HG02938 (cell line): ENCODE results near the gene OR6Y1.

ENCODE experiments used
- ATAC-seq: cut with Tn5 transposase; IDR thresholded peaks from one replicate; pipeline ENCODE4 v1.9.1; 2021; ENCODE audit warnings: mild to moderate bottlenecking, moderate library complexity; ENCODE audit not compliant: unreplicated experiment

OR6Y1 gene, protein sequence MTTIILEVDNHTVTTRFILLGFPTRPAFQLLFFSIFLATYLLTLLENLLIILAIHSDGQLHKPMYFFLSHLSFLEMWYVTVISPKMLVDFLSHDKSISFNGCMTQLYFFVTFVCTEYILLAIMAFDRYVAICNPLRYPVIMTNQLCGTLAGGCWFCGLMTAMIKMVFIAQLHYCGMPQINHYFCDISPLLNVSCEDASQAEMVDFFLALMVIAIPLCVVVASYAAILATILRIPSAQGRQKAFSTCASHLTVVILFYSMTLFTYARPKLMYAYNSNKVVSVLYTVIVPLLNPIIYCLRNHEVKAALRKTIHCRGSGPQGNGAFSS

DNA sequence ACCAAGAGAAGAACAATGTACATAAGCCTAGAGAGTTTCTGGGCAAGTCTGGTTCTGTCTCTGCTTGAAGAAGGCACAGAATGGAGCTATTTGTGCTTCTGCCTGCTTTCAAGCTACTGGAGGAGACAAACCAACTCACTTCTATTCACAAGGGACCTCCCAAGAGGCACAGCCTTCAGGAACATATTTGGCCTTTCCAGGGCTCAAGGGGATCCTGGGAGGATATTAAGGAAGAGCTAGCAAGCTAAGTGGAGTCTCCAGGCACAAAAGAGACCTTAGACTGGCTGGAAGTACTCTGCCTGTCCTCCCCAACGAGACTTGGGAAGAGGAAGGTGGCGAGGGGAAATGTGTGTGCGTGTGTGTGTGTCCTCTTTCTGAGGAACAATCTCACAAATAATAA is at the start of gene OR6Y1:
TSS of gene OR6Y1 (minus strand) at position 54 of the 400 bp plus-strand sequence. CDS start 6,300 bp downstream, outside the sequence.
- ATAC-seq, result no peak

DNA sequence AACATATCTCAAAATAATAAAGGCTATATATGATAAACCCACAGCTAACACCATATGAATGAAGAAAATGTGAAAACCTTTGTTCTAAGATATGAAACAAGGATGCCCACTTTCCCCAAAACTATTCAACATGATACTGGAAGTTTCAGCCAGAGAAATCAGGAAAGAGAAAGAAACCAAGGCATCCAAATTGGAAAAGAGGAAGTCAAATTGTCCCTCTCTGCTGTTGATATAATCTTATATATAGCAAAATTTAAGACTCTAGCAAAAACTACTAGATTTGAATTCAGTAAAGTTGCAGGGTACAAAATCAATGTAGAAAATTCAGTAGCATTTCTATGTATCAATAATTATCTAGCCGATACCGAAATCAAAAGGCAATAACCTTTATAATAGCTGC is 46.5 kb upstream of the OR6Y1 start:
- ATAC-seq, result no peak

DNA sequence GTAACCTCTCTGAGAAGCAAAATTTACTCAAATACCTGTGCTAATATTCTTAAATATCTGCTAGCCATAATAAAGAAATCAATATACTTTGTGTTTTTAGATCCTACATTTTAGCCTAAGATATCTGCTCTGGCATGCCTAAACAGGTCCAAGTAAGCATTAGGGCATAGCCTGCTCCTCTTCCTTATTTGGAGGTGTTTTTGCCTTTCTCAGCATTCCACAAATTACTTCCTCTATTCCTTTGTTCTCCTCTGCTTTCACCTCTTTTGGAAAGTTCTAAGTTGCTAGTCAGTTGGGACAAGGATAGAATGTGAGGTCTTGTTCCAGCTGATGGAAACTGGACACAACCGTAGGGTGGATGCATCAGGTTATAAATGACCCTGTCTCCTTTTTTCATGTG is 32.7 kb upstream of the OR6Y1 start:
- no peak for ATAC-seq

DNA sequence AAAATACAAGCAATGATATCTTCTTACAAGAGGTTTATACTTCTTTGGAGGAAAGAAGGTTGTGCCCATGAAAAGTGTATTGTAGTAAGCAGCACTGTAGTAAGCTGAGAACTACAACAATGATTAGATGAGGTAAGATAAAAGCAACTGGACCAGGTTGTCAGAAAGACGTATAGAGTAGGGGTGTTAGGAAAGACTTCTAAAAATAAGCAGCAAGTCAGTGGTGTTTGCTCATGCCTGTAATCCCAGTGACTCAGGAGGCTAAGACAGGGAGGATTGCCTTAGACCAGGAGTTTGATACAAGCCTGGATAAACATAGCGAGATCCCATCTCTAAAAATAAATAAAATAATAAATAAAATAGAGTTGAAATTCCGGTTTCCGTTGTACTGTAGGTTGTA is 29.8 kb upstream of the OR6Y1 start:
- no peak for ATAC-seq

DNA sequence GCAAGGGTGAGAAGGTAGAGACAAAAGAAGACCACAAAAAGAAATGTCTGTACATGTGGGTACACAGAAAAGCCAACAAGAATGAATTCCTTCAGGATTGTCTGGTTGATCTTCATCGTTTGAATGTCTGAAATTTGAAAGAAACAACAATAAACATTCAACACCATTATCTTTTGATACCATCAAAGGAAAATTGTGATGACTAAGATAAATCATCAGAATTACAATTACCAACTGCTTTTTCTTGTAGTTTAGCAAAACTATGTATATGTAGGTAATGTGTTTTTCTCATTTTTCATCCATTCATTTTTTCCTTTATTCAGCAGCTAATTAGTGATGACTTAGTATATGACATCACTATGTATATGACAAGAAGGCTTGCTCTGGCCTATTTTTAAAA is 25.5 kb upstream of the OR6Y1 start, which contains the start of gene OR10X1:
TSS of gene OR10X1 (minus strand) at position 167 of the 400 bp plus-strand sequence. CDS start at position 167, 0 bp downstream.
- no peak for ATAC-seq

DNA sequence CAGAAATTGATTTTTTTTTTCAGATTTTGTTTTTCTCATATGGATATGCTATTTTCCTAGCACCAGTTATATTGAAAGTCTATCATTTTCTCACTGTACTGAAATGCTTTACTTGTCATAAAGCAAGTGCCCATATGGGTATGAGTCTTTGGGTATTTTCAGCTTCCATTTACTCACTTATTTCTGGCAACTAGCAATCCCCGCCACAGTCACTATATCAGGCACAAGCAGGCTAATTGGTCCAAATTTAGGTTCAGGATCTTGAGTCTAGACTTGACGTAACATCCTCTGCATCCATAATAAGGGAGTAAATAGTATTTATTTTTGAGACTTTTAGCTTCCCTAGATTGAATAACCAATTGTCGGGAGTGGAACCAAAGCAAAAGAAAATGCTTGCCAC is 23.4 kb upstream of the OR6Y1 start:
- no peak for ATAC-seq

DNA sequence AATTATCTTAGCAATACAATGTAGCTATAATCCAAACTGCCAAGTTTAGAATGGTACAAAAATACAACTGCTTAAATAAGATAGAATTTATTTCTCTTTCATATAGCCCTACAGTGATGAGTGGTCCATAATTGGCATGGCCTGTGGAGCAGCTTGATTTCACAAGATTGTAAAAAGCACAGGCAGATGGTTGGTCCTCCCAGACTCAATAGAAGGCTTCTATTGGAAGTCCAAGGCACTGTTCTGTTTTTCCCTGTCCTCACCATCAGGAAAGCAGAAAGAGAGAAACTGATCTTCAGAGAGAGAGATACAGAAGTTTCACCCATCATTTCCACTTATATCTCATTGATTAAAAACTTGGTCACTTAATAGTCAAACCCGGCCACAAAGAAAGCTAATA is 18.0 kb upstream of the OR6Y1 start:
- ATAC-seq, result no peak

DNA sequence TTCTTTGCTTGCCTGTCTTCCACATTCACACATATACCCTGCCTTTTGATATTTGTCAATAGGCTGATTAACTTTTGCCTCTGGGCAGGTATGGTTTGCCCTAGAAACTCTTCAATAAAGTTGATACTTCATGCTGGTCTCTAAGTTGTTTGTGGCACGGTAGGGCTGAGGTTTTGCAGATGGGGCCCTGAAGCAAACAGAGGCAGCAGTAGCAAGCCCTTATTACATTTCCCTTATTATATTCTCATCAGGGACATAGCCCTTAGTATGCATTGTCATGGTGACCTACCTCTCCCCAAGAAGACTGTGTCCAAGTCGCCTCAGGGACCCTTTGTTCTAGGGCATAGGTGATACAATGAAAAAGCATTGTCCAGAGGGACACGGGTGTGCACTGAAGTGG is 16.3 kb upstream of the OR6Y1 start, which contains the start of gene OR6P1:
TSS of gene OR6P1 (minus strand) at position 101 of the 400 bp plus-strand sequence. CDS start 6,976 bp downstream, outside the sequence.
- ATAC-seq, result no peak

GRCh38 chr1:158564608-158565007 is 10.4 kb upstream of the OR6Y1 start:
- no peak for ATAC-seq

- ATAC-seq, result no peak
These were observed 9.6 kb upstream of the OR6Y1 start for GRCh38 chr1:158563853-158564252.

DNA sequence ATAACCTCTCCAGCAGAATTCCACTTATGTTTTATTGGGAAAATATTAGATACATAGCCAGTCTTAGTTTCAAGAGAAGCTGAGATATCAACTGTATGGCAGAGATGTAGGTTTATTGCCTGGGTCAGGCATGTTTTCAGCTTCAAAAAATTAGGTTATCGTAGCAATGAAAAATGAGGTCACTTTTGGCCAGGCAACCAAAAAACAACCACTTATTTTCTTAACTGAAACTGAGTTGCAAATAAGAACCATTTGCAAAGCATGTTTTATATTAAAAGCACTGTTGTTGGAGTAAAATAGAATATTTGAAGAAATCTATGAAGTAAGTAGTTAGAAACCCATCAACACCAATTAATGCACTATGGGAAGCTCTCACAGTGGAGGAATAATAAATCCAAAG is 5.5 kb upstream of the OR6Y1 start:
- ATAC-seq, result no peak

- no peak for ATAC-seq
These were observed 1.9 kb downstream of the OR6Y1 start for GRCh38 chr1:158552296-158552695.

- ATAC-seq, result no peak
These were observed 6.7 kb downstream of the OR6Y1 start for GRCh38 chr1:158547533-158547932.

DNA sequence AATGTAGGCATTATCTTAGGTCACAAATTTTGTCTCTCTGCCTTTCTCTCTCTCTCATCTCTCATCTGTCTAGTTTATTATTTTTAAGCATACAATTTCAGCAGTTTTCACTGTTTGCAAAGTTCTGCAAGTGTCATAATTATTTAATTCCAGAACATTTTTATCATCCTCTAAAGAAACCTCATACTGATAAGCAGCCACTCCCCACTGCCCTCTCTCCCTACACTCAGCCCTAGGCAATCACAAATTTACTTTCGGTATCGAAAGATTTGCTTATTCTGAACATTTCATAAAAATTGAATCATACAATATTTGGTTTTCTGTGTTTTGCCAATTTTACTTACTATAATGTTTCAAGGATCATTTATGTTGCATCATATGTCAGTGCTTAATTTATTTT is 16.6 kb downstream of the OR6Y1 start:
- no peak for ATAC-seq

- ATAC-seq, result no peak
These were observed 19.7 kb downstream of the OR6Y1 start for GRCh38 chr1:158534496-158534895.

DNA sequence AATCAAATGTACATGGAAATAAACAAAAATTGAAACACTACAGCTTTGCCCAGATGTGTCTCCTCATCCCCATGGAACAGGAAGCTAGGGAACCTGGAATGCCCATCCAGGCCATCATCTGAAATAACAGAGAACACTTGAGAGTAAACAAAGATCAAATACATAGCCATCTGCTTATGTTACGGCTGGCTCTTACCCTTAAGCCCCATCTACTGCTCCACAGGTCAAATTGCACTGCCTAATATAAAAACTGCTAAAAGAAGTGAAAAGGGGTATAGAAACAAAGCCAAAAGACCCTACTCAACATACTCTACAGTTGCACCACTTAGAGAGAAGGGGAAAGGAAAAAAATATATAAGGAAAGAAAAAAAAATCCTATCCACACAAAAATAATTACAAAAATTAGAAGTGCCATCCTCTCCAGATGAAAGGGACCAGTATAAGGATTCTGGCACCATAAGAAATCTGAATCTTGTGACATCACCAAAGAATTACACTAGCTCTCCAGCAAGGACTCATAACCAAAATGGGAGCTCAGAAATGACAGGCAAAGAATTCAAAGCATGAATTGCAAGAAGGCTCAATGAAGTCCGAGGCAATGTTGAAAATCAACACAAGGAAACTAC is 26.9 kb downstream of the OR6Y1 start:
- ATAC-seq, result no peak

- ATAC-seq, result no peak
These were observed 32.5 kb downstream of the OR6Y1 start for GRCh38 chr1:158521666-158522058.

- no peak for ATAC-seq
These were observed 33.1 kb downstream of the OR6Y1 start for GRCh38 chr1:158520955-158521665.

- no peak for ATAC-seq
These were observed 34.2 kb downstream of the OR6Y1 start for GRCh38 chr1:158520021-158520420.

DNA sequence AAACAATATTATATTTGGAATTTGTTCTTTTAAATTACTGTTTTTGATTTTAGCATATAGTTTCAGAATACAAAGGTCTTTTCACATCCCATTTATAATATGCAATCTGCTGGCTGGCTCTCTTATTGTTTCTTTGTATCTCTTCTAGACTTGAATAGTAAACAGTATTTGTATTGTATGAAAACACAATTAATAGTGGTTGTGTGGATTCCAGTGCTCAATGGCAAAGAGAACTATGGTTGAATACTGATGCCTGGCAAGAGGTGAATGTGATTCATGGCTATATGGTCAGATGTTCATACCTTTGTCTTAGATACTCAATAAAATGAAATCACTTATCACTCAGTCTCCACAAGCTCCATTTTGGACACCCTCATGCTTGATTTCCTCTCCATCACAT is 37.2 kb downstream of the OR6Y1 start:
- ATAC-seq, result no peak

DNA sequence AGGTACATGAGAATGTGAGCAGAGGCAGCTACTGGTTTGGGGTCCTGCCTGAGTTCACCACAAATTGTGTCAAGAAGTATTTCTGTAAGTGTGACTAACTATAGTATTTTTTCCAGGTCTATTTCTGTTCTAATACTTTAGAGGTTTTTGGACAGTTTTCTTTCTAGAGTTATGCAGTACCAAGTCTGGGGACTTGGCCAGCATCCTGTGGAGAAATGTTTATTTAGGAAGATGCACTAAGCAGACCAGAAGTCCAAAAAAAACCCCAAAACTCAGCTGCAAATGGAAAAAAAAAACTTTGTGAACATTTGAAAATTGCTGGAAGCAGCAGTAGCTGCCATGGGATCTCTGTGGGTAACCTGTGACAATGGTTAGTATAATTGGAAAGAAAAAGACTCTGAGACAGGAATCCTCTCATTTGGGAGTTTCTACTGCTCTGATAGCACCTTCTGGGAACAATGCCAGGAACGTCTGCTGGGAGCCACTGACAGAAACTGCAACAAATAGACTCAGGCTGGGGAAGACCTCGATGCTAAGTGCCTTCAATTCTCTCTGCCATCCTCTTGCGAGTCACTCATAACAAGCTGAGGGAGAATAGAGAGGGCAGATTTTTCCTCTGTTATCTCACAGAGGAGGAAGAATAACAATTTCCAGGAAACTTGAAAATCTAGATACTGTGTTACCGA is 44.6 kb downstream of the OR6Y1 start:
- no peak for ATAC-seq
